GM21723 (cell line): ENCODE results near the gene DUSP22.

Experiments
- ATAC-seq: cut with Tn5 transposase; IDR thresholded peaks from one replicate; pipeline ENCODE4 v1.9.1; 2021; ENCODE audit warnings: mild to moderate bottlenecking, moderate library complexity; ENCODE audit not compliant: unreplicated experiment

The DUSP22 gene

GRCh38 chr6:348860-349396 is 56.6 kb downstream of the DUSP22 start:
- no peak for ATAC-seq

- no peak for ATAC-seq
Observed at GRCh38 chr6:349491-349921, 57.2 kb downstream of the DUSP22 start.

GRCh38 chr6:350371-350770 is 58.1 kb downstream of the DUSP22 start:
- ATAC-seq, result no peak

DNA sequence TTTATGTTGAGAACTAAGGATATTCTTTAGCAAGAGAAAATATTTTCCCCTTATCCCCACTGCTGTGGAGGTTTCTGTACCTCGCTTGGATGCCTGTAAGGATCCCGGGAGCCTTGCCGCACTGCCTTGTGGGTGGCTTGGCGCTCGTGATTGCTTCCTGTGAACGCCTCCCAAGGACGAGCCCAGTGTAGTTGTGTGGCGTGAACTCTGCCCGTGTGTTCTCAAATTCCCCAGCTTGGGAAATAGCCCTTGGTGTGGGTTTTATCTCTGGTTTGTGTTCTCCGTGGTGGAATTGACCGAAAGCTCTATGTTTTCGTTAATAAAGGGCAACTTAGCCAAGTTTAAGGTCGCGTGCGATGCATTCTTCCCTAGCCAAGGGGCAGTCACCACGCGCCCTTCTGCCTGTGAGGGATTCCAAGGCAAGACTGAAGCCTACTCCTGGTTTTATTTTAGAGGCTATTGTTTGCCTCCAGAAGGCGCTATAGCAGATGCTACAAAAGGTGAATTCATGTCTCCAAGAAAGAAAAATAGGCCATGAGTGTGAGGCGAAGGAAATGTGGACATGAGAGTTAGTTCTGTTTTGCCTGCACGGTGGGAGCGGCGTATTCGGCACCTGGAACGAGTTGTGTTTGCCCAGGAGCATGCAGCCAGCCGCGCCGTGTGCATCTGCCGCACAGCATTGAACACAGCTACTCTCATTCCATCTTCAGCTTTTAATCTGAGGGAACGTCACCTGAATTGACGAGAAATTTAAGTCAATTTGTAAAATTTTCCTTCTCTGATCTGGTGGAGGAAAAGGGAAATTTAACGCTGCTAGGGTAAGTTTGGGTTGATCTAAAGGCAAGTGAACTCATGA is 59.0 kb downstream of the DUSP22 start:
- ATAC-seq, result no peak

- no peak for ATAC-seq
Observed at GRCh38 chr6:351867-352289, 59.6 kb downstream of the DUSP22 start.

DNA sequence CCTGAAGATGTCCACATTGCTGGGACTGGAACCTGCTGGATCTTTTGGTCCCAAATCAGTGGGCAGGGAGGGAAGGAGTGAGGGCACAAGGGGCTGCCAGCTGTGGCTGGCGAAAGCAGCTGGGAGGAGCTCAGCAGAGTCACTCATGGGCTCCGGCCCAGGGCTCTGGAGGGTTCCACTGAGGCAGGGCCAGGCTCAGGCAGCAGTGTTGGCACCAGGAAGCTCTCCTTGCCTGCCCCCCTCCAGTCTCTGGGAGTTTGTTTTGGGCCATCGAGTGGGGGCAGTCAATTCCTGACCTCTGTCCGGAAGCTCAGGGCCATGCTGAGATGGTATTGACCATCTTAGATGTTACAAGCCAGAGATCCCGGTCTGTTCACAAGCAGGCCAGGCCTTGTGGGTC is 60.2 kb downstream of the DUSP22 start:
- ATAC-seq, result no peak

- ATAC-seq, result no peak
Observed at GRCh38 chr6:352896-353470, 60.7 kb downstream of the DUSP22 start.

- no peak for ATAC-seq
Observed at GRCh38 chr6:353642-354614, 61.6 kb downstream of the DUSP22 start.

DNA sequence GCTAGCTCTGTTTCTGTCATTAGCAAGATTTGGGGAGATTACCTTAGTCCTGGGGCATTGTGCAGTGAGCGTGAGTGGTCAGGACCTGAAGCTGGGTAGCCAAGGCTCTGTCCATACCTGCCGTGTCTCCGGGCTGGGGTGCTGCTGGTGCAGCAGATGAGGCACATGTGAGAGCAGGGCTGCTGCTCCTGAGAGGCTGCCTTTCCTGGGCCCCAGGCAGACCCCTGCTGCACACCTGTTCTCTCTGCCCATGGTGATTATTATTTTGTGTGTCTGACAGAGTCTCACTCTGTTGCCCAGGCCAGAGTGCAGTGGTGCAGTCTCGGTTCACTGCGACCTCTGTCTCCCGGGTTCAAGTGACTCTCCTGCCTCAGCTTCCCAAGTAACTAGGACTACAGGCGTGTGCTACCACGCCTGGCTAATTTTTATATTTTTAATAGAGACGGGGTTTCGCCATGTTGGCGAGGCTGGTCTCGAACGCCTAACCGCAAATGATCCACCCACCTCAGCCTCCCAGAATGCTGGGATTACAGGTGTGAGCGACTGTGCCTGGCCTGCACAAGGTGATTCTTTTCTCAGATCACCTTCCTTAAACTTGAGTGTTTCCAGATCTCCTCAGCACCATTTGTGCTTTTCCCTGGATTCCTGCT is 62.5 kb downstream of the DUSP22 start:
- no peak for ATAC-seq

DNA sequence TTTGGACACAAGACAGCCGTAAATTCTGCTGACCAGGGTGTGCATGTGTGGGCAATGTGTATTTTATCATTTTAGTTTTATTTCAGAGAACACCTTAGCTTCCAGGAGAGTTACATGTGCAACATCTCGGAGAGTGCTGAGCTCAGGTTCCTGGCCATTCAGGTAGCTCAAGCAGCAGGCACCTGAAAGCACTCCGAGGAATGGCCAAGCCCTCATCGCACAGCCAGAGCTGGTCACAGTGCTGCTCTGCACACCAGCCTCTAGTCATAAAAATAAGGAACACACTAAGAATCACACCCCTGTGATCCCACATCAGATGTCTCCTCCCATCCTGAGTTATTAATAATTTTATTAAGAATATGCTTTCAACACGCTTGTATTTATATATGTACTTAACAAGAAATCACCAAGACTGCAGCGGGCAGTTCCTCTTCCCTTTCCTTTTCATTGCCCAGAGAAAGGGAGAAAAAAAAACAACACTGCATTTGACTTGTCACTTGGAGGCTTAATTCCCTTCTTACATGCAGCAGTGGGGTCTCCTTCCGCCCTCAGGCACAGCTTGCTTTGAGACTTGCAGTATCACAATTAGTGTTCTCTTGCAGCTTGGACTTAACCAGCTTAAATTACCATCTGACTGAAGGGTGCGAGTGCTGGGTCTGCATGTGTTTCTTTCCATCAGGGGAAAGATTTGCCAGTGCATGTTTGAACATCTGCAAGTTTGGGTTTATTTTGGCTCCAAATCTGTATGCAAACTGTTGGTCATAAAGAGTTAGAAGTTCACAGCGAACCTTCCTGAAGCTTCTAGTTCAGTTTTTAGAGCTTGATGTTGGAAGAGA is 63.3 kb downstream of the DUSP22 start:
- no peak for ATAC-seq

DNA sequence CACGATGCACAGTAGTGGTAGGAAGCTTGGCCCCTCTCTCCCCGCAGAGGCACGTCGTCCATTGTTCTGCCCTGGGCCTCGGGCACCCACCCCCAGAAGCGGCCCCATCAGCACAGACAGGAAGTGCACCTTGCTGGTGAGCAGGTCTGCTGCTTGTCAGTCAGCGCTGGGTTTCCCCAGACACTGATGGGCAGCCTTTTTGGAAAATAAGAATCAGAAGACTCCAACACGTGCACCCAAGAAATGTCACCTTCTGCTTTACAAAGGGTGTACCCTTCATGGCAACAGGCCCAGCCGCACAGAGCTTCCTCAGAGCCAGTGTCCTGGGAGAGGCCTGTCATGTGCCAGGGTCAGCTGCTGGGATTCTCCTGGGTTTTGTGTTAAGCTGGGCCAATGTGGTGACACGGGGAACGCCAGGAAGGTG is 64.6 kb downstream of the DUSP22 start:
- ATAC-seq, result peak; percentile 59

DNA sequence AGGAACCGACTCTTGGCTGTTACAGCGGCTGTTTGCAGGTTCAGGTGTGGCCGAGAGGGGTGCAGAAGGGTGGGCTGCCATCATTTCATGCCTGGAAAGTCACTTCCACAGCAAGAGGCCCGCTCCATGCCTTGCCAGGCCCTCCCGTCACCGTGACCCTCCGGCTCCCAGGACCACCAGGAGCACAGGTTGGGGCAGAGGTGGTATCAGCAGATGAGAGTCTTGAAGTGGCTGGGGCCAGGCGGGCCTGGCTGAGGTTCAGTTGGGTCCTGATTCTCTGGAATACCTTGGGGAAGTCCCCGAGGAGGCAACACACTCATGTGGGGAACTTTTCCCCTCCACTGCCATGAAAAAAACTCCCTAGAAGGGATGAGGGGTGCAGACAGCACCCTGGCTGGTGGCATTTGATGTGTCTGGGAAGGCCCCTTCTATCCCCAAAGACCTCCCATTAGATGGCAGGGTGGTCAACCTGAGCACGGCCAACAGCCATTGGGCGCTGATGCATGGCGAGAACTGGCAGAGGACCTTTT is 65.0 kb downstream of the DUSP22 start:
- ATAC-seq, result no peak

GRCh38 chr6:357791-358341 is 65.6 kb downstream of the DUSP22 start:
- no peak for ATAC-seq

DNA sequence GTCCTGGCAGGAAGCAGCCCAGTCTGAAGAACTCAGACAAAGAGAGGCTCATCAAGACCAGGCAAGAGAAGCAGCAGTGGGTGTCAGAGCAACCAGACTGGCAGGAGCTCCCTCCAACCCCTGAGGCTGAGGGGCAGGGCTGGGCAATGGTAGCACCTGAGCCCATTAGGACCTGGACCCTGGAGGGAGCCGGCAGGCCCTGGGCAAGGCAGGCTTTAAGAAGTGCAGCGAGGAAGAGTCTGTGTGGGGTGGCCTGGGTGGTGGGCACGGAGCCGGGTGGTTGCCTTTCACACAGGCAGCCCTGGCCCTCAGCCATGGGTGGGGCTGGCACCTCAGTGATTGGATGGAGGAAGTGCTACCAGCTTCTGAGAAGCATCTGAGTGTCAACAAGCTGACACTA is 66.1 kb downstream of the DUSP22 start:
- no peak for ATAC-seq

DNA sequence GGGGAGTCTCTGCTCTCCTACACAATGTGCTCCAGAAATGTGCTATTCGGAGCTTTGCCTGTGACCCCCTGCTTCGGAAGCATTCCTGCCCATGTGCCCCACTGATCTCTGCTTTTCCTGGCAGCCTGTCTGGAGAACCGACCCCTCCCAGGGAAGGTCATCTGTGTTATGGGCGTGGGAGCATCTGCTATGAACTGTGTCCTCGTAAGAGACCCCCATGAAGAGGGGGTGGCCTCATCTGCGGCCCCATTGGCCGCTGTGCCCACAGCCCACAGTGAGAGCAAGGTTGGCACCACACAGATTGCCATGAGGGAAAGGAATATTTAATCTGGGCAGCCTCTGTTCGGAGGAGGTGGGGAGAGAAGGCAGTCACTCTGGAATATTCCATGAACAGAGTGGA is 66.6 kb downstream of the DUSP22 start:
- ATAC-seq, result no peak

- no peak for ATAC-seq
Observed at GRCh38 chr6:359261-360035, 67.2 kb downstream of the DUSP22 start.

GRCh38 chr6:360349-360748 is 68.1 kb downstream of the DUSP22 start:
- ATAC-seq, result no peak

DNA sequence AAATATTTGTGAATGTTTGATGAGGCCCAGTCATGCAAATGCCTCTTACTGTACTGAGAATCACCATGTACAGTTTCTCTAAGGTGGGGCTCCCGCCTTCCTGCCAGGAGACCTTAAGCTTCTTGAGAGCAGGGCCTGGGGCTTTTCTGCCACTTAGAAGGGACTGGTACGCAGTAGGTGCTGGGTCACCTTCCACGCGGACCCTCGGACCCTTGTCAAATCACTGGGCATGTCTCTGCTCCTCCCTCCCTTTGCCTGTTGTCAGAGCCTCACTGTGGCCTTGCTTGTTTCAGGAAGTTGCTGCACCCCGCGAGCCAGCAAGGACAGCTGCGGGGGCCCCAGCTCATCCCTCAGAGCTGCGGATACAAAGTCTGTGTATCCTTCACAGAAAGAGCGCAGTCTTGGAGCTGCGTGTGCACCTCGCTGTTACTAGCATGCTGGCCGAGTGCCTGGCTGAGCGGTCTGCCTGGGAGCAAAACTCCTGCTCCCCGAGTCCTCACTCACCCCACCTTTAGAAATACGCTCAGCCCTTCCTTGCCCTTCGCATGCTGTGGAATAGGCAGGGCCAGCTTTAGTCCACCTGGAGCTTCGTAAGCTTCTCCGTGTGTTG is 68.6 kb downstream of the DUSP22 start:
- ATAC-seq, result no peak
